OCI-M1 (cell line): ENCODE results near the gene PPP1R3F.
A peak's percentile ranks its signal among the peaks of the same experiment; 100 is the strongest.

ENCODE experiments used
- DNase-seq: peaks from one replicate; lab custom pipeline; 2025; lab: John Stamatoyannopoulos, UW

The PPP1R3F gene, protein sequence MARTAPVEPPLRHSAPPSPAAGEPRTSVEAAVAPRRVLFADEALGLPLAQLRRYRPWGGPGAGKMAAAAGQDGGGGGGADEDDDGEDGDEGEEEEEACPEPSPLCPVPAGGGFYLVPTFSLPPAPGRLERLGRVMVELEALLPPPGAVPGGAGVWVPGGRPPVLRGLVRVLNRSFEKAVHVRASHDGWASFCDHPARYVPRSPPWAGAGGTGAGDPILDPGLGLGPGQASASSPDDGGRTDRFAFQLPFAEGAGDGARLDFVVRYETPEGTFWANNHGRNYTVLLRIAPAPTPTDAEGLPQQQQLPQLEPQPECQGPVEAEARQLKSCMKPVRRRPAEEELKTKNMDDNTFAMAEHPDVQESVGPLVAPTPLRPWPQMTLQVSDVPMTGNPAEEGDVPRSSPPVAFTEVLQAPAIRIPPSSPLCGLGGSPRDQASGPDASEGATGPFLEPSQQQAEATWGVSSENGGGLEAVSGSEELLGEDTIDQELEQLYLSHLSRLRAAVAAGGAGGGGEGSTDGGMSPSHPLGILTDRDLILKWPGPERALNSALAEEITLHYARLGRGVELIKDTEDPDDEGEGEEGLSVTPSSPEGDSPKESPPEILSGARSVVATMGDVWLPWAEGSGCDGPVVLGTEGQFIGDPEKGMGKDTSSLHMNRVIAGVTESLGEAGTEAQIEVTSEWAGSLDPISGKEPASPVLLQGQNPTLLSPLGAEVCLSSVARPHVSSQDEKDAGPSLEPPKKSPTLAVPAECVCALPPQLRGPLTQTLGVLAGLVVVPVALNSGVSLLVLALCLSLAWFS

DNA sequence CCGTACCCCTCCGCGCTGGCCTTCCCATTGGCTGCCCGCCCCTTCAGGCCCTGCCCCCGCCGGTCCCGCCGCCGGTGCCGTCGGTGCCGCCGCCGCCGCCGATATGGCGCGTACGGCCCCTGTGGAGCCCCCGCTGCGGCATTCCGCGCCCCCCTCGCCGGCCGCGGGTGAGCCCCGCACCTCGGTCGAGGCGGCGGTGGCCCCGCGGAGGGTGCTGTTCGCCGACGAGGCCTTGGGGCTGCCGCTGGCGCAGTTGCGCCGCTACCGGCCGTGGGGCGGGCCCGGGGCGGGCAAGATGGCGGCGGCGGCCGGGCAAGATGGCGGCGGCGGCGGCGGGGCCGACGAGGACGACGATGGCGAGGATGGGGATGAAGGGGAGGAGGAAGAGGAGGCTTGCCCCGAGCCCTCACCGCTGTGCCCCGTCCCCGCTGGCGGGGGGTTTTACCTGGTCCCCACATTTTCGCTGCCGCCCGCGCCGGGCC, at the start of gene PPP1R3F:
TSS of gene PPP1R3F (plus strand) at position 27 of the 482 bp plus-strand sequence. CDS start at position 104, 77 bp downstream.
- no peak for DNase-seq

DNA sequence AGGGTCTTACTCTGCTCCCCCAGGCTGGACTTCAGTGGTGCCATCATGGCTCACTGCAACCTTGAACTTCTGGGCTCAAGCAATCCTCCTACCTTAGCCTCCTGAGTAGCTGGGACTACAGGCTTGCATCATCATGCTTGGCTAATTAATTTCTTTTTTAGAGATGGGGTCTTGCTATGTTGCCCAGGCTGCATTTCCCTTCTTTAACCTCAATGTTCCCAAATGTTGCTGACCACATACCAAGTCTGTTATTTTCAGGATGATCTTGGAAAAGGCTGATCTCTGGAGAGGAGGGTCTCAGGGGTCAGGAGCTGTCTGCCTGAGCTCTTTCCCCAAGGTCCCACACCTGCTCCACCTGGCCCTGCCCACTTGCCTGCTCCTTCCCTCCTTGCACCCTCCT, 49.5 kb upstream of the PPP1R3F start:
- no peak for DNase-seq

DNA sequence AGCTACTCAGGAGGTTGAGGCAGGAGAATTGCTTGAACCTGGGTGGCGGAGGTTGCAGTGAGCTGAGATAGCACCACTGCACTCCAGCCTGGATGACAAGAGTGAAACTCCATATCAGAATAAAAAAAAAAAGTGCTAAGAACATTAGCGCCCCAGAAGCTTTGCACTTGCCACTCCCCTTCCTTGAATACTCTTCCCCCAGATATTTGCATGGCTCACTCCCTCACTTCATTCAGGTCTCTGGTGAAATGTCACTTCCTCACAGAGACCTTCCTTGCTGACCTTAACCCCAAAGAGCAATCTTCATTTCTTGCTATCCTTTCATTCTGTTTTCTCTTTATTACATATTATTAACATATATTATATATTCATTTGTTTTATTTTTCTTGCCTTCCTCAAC, 47.7 kb upstream of the PPP1R3F start:
- DNase-seq: no peak

DNA sequence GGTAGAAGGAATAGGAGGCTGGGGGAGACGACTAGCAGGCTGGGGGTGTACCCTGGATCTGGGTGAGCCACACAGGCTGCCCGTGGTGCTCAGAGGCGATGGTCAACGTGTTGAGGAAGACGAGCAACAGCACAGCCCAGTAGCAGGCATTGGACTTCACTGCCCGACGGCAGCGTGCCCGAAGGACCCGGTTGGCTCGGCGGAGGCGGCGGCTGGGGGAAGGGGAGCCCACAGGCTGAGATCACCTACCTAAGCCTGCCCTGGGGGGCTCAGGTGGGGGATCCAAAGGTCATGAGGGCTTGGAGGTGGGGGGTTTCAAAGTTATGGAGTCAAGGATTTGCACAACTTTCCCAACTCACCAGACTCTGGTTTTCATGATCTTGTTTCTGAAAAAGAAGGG, 43.7 kb upstream of the PPP1R3F start:
- DNase-seq: no peak

DNA sequence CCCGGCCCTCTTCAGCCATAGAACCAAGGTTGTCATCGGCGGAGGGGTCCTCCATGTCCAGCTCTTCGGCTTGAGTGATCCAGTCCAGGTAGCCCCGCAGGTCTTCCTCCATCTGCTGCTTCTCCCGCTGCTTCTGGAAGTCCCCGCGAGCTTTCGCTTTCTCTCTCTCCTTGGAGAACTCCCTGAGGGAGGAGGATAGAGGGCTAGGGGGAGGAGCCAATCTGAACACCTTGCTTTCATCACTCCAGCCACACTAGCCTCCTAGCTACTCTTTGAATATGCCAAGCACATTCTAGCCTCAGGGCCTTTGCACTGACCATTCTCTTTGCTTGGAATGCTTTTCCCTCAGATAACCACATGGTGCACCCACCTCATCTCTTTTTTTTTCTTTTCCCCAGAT, 42.6 kb upstream of the PPP1R3F start:
- DNase-seq: no peak

DNA sequence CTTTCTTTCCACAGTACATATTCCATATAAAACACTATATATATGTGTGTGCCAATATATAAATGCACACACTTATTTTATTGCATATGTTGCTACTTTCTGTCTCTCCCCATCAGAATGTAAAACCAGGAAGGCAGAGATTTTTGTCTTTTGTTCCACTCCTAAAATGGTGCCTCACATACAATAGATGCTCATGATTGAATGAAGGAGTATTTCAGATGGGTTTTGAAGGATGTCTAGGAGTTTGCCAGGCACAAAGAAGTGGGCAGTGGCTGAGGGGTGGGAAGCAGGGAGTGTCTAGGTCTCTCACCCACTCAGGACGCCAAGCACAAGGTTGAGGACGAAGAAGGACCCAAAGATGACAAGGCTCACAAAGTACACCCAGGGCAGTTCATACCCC, 41.9 kb upstream of the PPP1R3F start:
- no peak for DNase-seq

DNA sequence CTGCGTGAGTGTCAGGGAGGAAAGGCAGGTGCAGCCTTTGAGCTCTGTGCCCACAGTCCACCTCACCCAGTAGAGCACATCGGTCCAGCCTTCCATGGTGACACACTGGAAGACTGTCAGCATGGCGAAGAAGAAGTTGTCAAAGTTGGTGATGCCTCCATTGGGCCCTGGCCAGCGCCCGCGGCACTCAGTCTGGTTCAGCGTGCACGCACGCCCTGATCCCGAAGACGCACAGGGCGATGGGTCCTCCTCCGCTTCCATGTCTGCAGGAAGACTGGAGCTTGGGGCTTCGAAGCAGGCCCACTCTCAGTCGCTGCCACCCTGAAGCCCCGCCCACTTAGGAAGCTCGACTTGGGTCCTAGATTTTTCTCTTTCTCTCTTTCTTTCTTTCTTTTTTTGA, 41.4 kb upstream of the PPP1R3F start:
- no peak for DNase-seq

DNA sequence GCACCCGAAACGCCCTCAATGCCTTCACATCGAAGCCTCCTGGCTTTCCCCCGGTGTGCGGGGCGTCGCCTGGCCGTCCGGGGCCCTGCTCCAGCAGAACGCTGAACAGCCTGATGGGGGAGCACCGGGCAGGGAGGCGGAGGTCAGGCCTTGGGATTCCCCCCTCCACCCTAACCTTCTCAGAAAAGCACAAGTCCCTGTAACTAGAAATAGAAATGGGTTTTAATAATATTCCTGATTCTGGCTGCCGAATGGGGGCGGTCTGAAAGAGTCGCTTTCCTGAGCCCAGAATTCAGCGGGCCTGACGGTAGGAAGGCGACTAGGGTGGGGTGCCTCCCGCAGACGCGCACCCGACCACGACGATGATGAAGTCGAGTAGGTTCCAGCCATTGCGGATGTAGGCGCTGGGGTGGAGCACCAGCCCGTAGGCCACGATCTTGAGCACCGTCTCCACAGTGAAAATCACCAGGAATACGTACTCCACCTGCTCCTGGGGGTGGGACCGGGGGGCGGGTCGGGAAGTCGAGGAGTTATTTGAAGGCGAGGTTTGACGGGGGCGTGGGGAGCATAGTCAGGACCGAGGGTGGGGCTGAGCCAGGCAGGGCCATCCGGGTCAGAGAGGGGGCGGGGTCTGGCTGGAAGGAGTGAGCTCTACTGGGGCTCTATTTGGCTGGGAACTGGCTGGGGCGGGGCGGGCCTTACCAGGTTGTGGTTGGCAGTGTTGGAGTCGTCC, 38.9 kb upstream of the PPP1R3F start:
- DNase-seq: peak; percentile 62

DNA sequence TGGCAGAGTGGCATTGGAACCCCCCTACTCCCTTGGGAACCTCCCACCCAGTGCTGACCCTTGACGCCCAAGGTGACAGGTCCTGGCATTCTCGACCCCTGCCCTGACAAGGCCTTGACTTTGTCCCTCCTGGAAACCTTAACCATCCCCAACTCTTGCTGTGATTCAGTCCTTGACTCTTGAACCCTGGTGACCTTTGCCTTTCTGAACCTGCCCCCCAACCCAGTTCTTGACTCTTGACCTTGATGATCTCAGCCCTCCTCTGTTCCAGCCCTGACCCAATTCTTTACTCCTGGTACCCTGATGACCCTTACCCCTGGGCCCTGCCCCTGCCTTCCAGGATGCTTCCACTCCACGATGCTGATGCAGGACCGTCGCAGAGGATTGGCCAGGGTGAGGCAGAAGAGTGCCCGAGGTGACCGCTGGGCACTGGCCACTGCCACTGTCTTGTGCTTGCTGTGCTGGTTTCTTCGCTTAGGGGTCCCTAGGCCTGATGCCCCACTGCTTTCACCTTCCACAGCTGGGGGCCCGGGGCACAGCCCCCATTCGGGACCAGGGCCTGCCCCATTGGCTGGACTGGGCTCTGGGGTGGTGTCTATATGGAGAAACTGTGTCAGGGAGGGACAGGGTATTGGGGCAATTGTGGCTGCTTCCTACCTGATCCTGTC, 38.1 kb upstream of the PPP1R3F start:
- DNase-seq: no peak

DNA sequence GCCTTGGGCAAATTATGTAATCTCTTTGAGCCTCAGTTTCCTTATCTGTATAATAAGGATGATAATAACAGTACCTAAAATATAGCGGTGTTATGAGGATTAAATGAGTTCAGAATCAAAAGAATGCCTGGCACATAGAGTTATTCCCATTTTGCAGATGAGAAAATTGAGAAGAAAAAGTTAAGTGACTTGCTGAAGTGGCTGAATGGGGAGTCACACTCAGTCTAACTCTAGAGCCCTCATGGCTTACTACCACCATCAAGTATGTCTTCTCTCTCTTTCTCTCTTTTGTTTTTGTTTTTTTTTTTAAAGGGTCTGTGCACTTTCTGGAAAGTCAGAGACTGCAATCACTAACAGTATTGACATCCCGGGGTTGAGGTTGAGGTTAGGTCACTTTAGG, 37.1 kb upstream of the PPP1R3F start:
- no peak for DNase-seq

DNA sequence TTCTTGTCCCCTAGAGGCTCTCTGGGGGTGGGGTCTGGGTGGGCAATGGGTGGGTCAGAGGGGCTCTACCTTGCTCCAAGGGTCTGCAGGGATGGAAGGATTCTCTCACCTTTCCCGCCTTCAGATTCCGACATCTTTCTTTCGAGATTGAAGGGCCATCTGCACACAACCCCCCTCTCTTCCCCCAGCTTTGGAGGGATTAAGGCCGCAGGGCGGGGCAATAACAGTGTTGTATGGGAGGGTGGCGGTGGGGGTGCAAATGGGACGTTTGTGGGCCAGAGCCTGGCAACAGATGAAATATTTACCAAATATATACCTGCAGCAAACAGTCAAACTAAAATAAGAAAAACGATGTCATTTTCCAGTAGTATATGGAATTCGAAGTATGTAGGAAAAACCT, 36.4 kb upstream of the PPP1R3F start, which contains the start of gene CACNA1F:
TSS of gene CACNA1F (minus strand) at position 165 of the 400 bp plus-strand sequence. CDS start at position 134, 31 bp downstream.
- no peak for DNase-seq

DNA sequence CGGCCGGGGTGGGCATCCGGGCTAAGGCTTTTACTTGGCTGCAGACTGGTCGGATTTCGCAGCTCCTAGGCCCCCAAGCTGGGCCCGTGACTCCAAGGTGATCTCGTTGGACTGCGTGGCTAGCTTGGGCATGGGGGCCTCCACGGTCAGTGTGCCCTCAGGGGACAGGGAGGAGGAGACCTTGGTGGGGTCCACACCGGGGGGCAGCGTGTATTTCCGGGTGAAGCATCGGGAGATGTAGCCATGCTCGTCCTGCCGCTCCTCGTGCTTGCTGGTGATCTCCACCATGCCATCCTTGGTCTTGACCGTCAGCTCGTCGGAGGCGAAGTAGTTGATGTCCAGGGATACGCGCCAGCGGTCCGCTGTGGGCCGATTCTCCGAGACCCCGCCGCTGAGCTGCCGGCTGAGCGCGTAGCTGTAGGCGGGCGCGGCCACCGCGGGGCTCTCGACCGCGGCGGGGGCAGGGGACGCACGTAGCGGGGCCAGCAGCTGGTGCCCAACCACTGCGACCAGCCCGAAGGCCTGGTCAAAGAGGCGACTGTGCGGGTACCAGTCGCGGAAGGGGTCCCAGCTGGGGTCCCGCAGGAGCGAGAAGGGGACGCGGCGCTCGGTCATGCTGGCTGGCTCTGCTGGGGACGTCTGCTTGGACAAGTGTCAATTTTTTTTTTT, 35.6 kb upstream of the PPP1R3F start:
- no peak for DNase-seq

DNA sequence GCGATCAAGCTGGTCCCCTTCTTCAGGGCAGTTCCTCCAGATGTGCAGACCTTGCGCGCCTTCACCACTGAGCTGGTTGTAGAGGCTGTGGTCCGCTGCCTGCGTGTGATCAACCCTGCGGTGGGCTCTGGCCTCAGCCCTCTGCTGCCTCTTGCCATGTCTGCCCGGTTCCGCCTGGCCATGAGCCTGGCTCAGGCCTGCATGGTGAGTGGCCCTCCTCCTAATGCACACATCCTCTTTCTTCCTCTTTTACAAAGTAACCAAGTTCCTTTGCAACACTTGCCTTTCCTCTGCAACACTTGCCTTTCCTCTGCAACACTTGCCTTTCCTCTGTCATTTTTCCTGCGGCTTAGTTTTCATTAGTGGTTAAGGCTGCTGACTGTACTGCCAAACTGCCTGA, 32.5 kb upstream of the PPP1R3F start:
- DNase-seq: peak; percentile 1

DNA sequence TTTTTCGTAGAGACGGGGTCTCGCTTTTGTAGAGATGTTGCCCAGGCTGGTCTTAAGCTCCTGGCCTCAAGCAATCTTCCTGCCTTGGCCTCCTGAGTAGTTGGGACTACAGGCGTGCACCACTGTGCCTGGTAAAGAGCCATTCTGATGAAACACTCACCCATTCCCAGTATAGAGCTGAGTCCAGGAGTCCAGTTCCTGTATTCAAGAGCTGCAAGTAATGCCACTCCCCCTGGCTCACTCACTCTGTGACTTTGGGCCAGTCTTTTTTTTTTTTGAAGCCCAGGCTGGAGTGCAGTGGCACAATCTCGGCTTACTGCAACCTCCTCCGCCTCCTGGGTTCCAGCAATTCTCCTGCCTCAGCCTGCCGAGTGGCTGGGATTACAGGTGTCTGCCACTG, 30.9 kb upstream of the PPP1R3F start:
- no peak for DNase-seq

DNA sequence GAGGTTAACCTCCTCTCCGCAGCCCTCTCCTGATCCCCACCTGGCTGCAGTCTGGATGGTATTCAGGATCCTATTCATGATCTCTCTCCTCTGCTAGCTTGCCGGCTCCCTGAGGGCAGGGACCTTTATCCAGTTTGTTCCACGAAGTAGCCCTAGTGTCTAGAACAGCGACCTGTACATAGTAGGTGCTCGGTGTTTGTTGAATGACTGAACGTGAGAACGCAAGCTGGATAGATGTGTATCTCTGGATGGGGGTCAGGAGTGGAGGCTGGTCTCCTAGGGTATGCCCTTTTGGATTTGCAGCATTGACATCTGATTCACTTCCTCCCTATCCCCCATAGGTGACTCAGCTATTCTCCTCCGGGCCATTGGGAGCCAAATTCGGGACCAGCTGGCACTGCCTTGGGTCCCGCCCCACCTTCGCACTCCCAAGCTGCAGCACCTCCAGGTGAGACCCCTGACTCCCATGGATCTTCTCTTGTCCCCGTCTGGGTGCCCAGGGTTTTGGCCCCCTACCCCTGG, 27.0 kb upstream of the PPP1R3F start:
- DNase-seq: no peak

DNA sequence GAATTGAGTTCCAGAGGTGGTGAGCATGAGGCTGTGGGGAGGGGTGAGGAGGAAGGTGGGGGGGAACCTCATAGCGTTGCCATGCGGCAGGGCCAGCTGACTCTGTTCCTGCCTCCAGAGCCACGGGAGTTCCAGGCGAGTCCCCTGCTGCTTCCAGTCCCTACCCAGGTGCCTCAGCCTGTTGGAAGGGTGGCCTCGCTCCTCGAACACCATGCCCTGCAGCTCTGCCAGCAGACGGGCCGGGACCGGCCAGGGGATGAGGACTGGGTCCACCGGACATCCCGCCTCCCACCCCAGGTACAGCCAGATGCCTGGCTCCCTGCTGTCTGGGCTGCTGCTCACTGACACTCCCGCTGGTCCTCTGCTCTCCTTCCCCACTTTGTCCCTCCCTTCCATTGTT, 26.4 kb upstream of the PPP1R3F start:
- no peak for DNase-seq

DNA sequence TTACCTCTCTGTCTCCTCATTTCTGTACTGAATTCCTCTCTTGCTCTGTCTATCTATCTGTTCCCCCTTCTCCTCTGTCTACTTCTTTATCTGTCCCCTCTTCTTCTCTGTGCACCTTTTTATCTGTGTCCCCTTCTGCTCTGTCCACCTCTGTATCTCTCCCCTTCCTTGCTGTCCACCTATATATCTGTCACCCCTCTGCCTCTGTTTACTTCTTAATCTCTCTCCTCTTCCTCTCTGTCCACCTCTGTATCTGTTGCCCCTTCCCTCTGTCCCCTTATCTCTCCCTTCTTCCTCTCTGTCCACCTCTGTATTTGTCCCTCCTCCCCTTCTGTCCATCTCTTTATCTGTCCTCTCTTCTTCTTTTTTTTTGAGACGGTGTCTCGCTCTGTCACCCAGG, 25.4 kb upstream of the PPP1R3F start:
- no peak for DNase-seq

DNA sequence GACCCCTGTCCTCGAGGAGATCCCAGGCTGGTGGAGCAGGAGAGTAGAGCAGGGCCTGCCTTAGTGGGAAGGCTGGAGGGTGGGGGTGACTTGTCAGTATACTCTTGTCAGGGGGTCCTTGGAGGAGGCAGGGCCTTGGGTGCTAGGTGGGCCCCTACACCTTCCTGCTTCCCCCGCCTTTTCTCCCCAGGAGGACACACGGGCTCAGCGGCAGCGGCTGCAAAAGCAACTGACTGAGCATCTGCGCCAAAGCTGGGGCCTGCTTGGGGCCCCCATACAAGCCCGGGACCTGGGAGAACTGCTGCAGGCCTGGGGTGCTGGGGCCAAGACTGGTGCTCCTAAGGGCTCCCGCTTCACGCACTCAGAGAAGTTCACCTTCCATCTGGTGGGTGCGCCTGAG, 23.1 kb upstream of the PPP1R3F start:
- DNase-seq: no peak

DNA sequence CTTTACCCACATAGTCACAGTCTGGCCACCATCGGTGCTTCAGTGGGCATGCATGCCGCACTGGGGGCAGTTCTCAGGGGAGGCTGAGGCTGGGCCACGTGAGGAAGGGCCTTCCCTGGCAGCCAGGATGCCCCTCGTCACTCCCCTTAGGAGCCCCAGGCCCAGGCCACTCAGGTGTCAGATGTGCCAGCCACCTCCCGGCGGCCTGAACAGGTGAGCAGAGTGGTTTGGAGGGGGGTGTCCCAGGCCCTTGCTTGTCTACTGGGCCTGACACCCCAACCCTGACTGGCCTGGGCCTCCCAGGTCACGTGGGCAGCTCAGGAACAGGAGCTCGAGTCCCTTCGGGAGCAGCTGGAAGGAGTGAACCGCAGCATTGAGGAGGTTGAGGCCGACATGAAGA, 22.2 kb upstream of the PPP1R3F start:
- DNase-seq: no peak

DNA sequence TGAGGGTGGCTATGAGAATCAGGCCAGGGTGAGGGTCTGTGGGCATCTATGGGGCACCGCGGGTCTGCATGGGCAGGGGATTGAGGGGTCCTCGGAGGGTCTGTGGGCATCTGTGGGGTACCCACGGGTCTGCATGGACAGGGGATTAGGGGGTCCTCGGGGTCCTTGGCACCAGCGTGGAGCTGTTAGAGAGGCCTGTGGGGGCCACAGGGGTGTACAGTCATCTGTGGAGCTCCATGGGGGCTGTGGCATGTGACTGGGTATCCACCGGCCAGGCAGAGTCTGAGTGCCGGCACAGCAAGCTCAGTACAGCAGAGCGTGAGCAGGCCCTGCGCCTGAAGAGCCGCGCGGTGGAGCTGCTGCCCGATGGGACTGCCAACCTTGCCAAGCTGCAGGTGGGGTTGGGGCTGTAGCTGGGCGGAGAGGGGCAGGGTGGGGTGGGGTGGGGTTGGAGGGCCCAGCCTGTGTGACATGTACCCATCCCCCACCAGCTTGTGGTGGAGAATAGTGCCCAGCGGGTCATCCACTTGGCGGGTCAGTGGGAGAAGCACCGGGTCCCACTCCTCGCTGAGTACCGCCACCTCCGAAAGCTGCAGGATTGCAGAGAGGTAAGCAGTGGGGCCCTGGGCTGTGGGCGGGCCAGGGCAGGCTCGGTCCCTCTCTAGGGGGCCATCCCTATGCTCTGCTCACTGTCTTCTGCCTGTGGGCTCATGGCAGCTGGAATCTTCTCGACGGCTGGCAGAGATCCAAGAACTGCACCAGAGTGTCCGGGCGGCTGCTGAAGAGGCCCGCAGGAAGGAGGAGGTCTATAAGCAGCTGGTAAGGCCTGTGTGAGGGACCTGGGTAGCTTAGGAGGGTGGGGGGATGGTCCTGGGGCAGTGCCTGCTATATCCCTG, 21.4 kb upstream of the PPP1R3F start:
- no peak for DNase-seq
